Peyer's patch (tissue), 4 donors: ENCODE data around the gene TRPC6. TPM values are rescaled to one million over a fixed set of nuclear protein-coding genes. Genes with fewer than 3 reads are reported as not detected.

ENCODE experiments used
- DNase-seq, 3 donors: peaks; one replicate each; pipeline ENCODE4 v3.0.0-alpha.2; 2017 to 2019
- H3K27ac ChIP-seq, 4 donors: fragments of 200-600 bp; sonication (generic); one replicate each; pipeline ENCODE4 v1.5.1; 2016 to 2019
- H3K27me3 ChIP-seq, 2 donors: fragments of 200-600 bp; sonication (generic); one replicate each; pipeline ENCODE4 v1.5.1; 2019
- H3K36me3 ChIP-seq, 3 donors: fragments of 200-600 bp; sonication (generic); one replicate each; pipeline ENCODE4 v1.5.1; 2016 to 2019
- H3K4me1 ChIP-seq, 4 donors: fragments of 200-600 bp; sonication (generic); one replicate each; pipeline ENCODE4 v1.5.1; 2016 to 2019
- H3K4me3 ChIP-seq, 4 donors: fragments of 200-600 bp; sonication (generic); 1 replicate in 3 of 4; 2 replicates in 1 of 4; pipeline ENCODE4 v1.5.1; 2016 to 2019; ENCODE audit warnings: mild to moderate bottlenecking in 1 of 4
- H3K9me3 ChIP-seq, 4 donors: fragments of 200-600 bp; sonication (generic); one replicate each; pipeline ENCODE4 v1.5.1; 2016 to 2019; ENCODE audit warnings: mild to moderate bottlenecking in 1 of 4
- CTCF ChIP-seq, 6 experiments: fragments of 450-650 bp in 4 of 6; fragments of 200-600 bp in 2 of 6; sonication (generic) in 1 of 6; IDR thresholded peaks; one replicate each; pipeline ENCODE4 v1.5.1; 2017 to 2019; ENCODE audit warnings: antibody characterized with exemption in 6 of 6, mild to moderate bottlenecking in 3 of 6, moderate library complexity in 1 of 6
- POLR2A ChIP-seq, 2 donors: fragments of 450-650 bp; IDR thresholded peaks; one replicate each; pipeline ENCODE4 v1.5.1; 2017; ENCODE audit warnings: antibody characterized with exemption in 2 of 2, mild to moderate bottlenecking in 2 of 2, moderate library complexity in 2 of 2
- total RNA-seq, 4 donors: library from RNA; depleted of rRNA; stranded (reverse); fragments of >200 nt; gene quantifications; one replicate each; pipeline ENCODE4 v1.1.0, GENCODE V29; 2016

Gene TRPC6
- total RNA-seq, 4 donors from 2014 or later = 0.67 to 31.4 (median 1.4) TPM

GRCh38 chr11:101445761-101446160, 138.0 kb downstream of the TRPC6 start:
- Histone ChIP-seq H3K4me3 (no peak overlapping the region), H3K27ac (no peak overlapping the region), H3K4me1 (peaks cover 0 to 6% (median 0%) of the 10 kb centered on the region in 4 donors), H3K36me3 (no peaks in the 10 kb centered on the region), H3K27me3 (no peaks in the 10 kb centered on the region), H3K9me3 (no peaks in the 10 kb centered on the region)
- no peak for DNase-seq
- TF ChIP-seq CTCF (IDR thresholded peaks at IDR 0.05) (no peak), POLR2A (IDR thresholded peaks at IDR 0.05) (no peak)

- Histone ChIP-seq H3K4me3 (no peak overlapping the region), H3K4me1 (peaks cover 0 to 6% (median 0%) of the 10 kb centered on the region in 4 donors), H3K9me3 (no peaks in the 10 kb centered on the region), H3K27ac (no peak overlapping the region), H3K36me3 (no peaks in the 10 kb centered on the region), H3K27me3 (no peaks in the 10 kb centered on the region)
- no peak for DNase-seq
- TF ChIP-seq CTCF (IDR thresholded peaks at IDR 0.05) (no peak), POLR2A (IDR thresholded peaks at IDR 0.05) (no peak)
Observed at GRCh38 chr11:101444851-101445250, 139.0 kb downstream of the TRPC6 start.

- Histone ChIP-seq H3K9me3 (no peaks in the 10 kb centered on the region), H3K36me3 (no peaks in the 10 kb centered on the region), H3K27me3 (no peaks in the 10 kb centered on the region), H3K4me1 (peaks cover 0 to 6% (median 0%) of the 10 kb centered on the region in 4 donors), H3K4me3 (no peak overlapping the region), H3K27ac (no peak overlapping the region)
- TF ChIP-seq POLR2A (IDR thresholded peaks at IDR 0.05) (no peak), CTCF (IDR thresholded peaks at IDR 0.05) (no peak)
- DNase-seq = no peak
Observed at GRCh38 chr11:101444164-101444563, 139.6 kb downstream of the TRPC6 start.

DNA sequence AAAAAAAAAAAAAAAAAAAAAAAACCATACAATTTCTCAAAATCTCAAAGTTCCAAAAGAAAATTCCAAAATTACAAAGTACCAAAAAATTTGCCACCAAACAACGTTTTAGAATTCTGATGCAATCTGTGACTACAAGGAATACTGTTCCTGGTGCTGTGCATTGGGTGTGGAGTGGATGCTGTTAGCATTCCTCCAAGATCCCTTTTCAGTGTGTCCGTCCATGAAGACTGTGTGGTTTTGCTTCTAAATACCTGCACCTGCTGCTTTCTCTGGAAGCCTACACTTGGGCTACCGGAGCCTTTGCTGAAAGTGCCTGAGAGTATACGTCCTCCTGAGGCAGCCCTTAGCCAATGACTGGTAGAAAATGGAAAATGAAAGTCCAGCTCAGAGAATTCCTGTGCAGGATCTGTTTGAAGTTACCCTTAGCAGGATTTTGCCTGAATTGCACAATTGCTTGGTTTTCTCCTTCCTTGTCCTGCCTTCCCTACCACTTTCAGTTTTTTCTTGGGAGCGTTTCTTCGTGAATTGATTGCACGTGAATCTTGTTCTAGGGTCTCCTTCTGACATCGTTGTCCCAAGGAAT, 140.8 kb downstream of the TRPC6 start:
- TF ChIP-seq CTCF (IDR thresholded peaks at IDR 0.05) = no peak
- no peak for TF ChIP-seq POLR2A (IDR thresholded peaks at IDR 0.05)
- no peak for DNase-seq
- Histone ChIP-seq H3K4me1 (peaks cover 0 to 6% (median 0%) of the 10 kb centered on the region in 4 donors), H3K36me3 (no peaks in the 10 kb centered on the region), H3K27me3 (no peaks in the 10 kb centered on the region), H3K27ac (no peak overlapping the region), H3K9me3 (no peaks in the 10 kb centered on the region), H3K4me3 (no peak overlapping the region)

- DNase-seq = no peak
- Histone ChIP-seq H3K4me1 (peaks cover 0 to 6% (median 0%) of the 10 kb centered on the region in 4 donors), H3K9me3 (no peaks in the 10 kb centered on the region), H3K4me3 (no peak overlapping the region), H3K27me3 (no peaks in the 10 kb centered on the region), H3K36me3 (no peaks in the 10 kb centered on the region), H3K27ac (no peak overlapping the region)
- TF ChIP-seq POLR2A (IDR thresholded peaks at IDR 0.05) (no peak), CTCF (IDR thresholded peaks at IDR 0.05) (no peak)
Observed at GRCh38 chr11:101442171-101442570, 141.6 kb downstream of the TRPC6 start.

GRCh38 chr11:101441747-101442146, 142.1 kb downstream of the TRPC6 start:
- TF ChIP-seq CTCF (IDR thresholded peaks at IDR 0.05) = no peak
- TF ChIP-seq POLR2A (IDR thresholded peaks at IDR 0.05) = no peak
- H3K4me3 ChIP-seq = no peak overlapping the region
- H3K27me3 ChIP-seq = no peaks in the 10 kb centered on the region
- no peaks in the 10 kb centered on the region for H3K9me3 ChIP-seq
- peaks cover 0 to 6% (median 0%) of the 10 kb centered on the region in 4 donors for H3K4me1 ChIP-seq
- H3K27ac ChIP-seq = no peak overlapping the region
- DNase-seq = no peak
- H3K36me3 ChIP-seq = no peaks in the 10 kb centered on the region
